Colon (tissue), 2 donors: ENCODE measurements around the gene CFAP90.

Experiments
- FAIRE-seq: peaks from 2 replicates; lab custom pipeline; 2012; peaks lifted over from hg19 to GRCh38; lab: Jason Lieb, UNC
- donor health status: control.
- donor health status: control.

The CFAP90 gene, protein sequence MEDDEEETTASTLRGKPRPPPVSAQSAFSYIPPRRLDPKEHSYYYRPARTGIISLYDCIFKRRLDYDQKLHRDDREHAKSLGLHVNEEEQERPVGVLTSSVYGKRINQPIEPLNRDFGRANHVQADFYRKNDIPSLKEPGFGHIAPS

DNA sequence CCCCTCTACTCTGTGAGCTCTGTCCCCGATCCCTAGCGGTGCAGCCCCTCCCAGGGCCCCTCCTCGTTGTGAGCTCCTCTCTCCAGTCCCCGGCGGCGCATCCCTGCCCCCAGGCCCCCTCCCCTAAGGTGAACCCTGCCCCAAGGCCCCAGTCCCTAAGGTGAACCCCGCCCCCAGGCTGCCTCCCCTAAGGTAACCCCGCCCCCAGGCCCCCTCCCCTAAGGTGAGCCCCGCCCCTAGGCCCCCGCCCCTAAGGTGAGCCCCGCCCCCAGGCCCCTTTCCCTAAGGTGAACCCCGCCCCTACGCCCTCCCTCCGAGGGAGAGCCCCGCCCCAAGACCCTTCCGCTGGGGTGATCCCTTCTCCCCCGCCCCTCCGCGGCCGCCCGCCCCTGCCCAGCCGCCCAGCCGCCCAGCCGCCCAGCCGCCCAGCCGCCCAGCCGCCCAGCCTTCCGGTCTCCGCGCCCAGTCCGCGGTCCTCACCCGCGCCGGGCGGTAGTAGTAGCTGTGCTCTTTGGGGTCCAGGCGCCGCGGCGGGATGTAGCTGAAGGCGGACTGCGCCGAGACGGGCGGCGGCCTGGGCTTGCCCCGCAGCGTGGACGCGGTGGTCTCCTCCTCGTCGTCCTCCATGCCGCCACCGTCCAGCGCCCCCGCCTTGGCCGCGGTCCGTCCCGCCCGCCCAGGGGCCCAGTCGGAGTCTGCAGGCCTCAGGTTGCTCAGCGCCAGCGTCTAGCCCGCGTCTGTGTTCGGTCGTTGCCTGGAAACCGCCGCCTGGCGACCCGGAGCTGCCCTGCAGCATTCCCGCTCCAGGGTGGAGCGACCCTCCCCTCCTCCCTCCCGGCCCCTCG lies at the start of gene CFAP90:
Gene CFAP90 (minus strand): TSS at position 739 of the 845 bp plus-strand sequence. CDS start 112 bp downstream, at position 627.
- FAIRE-seq, result no peak

DNA sequence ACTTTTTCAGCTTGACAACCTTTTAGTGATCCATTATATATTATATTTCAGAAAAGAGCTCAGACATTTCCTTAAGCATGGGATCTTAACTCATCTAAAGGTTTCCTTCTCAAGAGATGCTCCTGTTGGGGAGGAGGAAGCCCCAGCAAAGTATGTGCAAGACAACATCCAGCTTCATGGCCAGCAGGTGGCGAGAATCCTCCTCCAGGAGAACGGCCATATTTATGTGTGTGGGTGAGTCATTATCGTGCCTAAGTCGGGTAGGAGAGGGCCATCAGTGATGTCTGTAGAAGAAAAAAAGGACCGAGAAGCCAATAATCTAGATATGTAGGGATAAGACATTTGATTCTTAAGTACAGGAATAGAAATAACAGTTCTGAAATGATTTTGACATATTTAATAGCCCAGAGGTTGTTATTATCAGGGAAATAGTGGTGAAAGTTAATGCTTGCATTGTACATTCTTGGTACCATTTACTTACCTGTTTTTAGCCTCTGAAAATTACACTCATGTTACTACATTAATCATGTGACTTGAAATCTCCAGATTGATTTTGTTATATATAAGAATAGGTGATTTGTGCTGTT lies 46.2 kb upstream of the CFAP90 start:
- FAIRE-seq, result no peak

DNA sequence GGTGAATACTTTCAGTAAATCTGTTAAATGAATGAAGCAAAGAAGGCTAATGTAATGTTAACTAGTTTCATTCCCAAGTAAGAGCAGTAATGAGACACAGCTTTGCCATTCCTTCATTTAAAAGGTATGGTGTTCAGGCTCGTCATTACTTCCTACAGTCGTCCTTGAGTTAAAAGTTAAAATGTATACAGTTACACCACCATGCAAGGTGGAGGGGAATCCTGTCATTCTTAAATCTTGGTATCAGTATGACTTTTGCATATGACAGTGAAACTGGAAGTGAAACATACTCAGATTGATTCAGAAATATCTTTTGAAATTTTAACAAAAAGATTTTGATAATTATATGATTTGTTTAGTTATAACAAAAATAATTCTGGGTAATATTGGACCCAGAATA lies 43.9 kb upstream of the CFAP90 start:
- FAIRE-seq, result no peak

DNA sequence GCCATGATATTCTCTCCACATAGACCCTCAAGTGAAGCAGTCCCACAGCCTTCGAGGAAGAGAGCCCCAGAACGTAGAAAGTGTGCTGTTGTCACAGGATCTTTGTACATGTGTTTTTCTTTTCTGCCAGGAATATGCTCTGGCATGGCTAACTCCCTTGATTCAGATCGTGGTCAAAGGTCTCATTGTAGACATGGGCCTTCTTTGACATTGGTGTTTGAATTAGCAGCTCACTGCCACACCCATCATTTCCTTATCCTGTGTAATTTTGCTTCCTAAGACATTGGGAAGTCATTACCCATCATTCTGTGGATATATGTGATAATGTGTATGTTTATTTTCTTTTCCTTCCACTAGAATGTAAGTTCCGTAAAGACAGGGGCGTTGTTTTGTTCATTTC lies 43.5 kb upstream of the CFAP90 start:
- FAIRE-seq, result no peak

DNA sequence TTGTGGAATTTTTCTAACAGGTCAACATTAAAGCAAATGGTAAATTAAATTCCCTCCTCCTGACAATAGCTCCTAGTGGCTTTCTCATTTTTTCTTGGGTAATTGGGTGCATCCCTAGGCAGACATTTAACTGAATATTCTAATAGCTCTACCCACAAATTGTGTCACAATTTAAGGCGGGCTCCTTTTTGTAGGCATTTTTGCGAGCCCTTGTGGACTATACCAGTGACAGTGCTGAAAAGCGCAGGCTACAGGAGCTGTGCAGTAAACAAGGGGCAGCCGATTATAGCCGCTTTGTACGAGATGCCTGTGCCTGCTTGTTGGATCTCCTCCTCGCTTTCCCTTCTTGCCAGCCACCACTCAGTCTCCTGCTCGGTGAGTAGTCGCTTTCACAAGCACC lies 38.0 kb upstream of the CFAP90 start:
- FAIRE-seq, result no peak

DNA sequence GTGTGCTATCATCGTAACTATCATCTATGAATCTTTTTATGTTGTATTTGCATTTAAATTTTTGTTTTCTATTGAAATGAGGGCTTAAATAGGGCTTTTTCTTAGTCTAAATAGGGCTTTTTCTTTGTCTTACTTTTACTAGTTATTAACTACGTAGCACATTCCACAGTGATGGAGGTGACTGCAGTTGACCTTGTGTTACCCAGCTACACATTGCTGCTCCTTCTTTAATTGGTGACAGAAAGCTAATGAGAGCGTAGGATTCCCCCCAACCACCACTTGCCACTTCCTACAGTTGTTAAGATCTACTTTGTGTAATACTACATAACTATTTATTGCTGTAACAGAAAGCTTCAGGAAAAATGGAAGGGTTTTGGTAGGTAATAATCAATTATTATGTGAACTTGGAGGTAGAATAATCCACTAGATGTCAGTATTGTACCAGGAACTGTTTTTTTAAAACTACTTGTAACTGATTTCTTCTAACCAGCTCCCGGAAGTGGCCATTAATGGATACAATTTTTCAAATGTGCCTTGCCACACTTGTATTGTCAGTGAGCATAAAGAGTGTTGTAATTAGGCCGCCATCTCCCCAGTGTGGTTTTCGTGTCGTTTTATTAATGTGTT lies 36.0 kb upstream of the CFAP90 start:
- no peak for FAIRE-seq

DNA sequence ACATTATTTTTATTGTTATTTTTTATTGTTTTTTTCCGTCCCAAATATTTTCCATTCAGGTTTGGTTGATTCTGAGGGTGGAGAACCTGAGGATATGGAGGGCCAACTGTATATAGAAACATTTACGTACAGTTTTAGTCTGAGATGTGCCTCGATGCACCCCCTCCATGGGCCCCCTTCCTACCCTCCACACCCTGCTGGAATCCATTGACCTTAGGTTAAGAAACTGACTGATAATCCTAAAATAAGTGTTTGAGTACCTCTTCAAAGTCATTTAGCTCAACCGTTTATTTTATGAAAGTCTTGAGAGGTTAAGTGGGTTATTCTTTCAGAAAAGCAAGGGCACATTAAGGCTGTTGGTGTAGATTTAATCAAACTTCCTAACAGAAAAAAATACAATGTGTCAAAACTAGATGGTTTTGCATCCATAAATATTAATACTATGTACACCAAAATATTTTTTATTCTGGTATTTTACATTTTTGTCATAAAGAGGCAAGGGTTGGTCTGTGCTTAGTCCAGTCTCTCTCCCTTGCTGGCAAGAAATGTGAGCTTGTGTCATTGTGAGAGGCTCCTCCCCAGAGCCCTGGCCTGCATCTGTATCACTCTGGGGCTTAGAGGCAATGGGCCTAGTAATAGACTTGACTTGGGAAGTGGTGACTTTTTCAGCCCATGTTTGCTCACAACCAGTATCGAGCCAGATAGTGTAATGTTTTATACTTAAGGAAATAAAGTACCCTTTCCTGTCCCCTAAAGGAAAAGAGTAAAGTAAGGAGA lies 33.7 kb upstream of the CFAP90 start:
- FAIRE-seq, result no peak

DNA sequence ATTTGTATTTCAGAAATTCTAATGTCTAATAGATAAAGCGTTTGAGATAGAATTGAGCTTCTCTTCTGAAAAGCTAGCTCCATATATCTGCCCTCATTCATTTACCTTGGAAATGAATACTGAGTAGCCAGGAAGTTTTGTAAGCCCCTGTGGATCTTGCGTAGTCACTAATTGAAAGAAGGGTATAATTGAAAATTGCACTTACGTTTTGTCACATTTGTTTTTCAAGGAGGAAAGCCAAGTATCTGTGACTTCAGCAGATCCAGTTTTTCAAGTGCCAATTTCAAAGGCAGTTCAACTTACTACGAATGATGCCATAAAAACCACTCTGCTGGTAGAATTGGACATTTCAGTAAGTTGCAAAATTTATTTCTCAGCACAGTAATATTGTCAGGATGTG lies 32.0 kb upstream of the CFAP90 start:
- FAIRE-seq, result no peak

DNA sequence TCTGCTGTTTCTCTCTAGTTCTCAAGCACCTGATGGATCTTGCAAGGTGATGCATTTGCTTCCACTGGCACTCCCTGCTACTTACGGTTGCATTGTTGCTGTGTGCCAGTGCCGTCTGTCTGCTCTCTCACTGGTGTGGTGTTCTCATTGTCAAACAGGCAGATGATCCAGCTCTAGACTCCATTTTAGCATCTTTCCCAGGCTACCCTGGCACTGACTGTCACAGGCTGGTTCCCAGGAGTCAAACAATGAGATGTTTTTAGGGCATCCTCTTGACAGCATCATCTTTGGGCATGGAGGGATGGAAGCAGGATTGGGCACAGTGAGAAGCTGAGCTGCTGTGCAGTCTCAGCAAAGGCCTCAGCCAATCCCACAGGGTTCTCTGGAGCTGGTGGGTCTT lies 30.9 kb upstream of the CFAP90 start:
- no peak for FAIRE-seq

DNA sequence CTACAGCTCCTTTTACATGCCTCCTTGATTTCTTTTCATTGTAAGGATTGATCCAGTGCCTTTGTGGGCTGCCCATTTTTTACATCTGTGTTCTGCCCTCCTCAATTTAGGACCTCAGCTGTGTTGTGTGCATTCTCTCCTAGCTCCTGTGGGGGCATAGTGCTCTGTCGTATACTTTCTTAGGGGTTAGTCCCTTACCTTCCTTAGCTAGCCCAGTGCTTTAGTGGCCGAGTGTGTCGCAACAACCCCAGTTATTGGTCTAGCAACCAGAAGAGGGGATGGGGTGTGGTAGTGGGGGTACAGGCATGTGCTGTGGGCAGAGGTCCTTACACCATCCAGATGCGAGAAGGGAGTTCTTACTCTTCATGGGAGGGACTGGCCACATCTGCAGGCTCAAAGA lies 30.2 kb upstream of the CFAP90 start:
- no peak for FAIRE-seq

DNA sequence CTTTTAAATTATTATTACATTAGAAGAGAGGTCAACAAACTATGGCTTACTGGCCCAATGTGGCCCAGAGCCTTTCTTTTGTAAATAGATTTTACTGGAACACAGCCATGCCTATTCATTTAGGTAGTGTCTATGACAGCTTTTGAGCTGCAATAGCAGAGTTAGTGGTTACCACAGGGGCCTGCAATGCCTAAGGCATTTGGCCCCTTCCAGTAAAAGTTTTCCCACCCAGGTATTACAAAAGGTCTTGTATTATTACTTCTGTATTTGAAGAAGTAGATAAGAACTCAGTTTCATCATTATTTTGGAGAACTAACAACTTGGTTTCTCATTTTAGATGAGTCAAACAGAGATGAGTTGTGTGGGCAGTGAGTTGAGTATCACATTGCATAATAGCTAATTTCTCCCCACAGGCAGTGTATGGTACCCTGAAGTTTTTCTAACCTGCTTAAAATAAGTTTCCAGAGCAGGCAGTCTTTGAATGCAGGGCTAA lies 27.5 kb upstream of the CFAP90 start:
- no peak for FAIRE-seq

DNA sequence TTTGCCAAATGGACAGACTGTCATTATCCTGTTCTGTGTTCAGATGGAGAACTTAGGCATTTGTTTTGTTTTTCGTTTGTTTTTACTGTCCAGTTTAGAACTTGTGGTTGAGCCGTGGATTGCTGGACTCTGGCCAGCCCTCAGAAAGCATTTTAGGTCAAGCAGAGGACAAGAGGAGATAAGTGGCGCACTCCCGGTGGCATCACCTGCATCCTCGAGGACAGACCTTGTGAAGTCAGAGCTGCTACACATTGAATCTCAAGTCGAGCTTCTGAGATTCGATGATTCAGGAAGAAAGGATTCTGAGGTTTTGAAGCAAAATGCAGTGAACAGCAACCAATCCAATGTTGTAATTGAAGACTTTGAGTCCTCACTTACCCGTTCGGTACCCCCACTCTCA lies 26.9 kb upstream of the CFAP90 start:
- no peak for FAIRE-seq

DNA sequence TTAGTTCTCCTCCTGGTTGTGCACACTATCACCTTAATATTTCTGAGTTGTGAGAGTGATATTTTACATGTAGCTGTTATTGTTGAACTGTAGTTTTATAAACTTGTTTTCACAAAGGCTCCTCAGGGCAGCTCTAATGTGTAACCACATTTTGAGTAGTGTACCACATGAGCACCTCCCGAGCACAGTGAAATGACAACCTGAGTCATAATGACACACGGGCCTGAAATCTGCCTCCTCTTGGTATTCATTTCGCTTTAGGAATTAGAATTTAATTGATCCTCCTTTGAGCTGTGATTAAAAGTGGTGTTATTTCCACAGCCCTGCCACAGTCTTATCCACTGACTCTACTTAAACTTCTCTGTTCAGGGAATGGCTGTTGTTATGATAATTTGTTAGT lies 25.9 kb upstream of the CFAP90 start:
- FAIRE-seq, result no peak

DNA sequence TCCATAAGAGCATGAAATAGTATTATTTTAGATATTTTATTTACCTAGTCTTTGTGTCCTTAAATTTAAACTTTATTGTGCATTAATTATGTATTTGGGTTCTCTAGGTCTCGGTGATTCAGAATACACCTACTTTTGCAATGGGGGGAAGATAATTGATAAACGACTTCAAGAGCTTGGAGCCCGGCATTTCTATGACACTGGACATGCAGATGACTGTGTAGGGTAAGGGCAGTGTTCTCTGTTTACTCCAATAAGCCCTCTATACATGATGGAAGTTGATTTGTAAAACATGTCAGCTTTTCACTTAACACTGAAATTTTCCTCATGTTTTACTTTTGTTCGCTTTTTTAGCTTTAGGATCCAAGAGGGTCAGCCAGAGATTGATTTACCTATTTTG lies 24.2 kb upstream of the CFAP90 start:
- no peak for FAIRE-seq

DNA sequence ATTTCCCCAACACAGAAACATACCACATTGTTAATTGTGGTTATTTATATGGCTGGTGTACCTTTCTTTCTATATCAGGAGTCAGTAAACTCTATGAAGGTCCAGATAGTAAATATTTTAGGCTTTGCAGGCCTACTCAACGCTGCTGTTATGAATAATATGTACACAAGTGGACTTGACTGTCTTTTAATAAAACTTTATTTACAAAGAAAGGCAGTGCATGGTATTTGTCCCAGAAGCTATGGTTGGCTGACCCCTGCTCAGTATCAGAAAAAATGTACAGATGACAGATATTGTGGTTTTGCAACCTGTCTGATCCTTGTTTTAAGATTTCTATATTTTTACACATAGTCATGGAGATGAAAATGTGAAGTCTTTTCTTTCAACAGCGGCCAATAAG lies 23.7 kb upstream of the CFAP90 start:
- FAIRE-seq, result no peak

DNA sequence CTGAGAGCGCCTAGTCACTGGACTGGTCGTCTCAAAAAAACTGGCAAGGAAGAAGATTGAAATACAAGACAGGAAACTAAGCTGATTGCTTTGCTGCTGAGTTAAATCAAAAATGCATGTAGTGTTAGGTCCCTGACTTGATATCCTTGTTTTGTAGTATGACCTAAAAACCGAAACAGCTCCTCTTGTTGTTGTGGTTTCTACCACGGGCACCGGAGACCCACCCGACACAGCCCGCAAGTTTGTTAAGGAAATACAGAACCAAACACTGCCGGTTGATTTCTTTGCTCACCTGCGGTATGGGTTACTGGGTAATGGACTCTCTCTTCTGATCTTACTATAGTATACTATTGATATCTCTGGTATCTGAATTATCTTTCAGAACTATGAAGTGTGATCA lies 22.3 kb upstream of the CFAP90 start:
- FAIRE-seq, result no peak

DNA sequence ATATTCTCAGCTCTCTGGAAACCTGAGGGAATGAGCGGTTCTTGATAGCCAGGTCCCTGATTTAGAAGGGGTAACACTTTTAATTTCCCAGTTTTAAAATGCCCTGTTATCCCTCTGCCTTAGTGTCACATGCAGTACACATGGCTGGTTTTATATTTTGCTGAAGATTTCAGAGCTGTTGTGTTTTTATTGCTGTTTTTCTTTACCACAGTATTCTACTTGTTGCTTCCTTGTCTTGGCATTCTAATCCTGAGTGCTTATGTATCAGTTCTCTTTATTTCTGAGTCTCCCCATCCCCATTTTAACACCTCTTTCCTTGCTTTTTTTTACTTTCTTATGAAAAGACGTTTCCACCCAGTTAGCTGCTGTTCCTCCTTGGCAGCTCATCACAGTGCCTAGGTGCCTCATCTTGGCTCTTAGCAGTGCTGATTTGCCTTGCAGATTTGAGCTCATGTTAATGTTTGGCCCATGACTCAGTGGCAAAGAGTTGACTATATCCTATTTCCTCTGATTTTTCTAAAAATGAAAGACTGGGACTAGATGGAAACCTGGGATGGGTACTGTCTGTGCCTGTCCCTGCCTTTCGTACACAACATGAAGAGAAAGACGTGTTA lies 21.7 kb upstream of the CFAP90 start:
- no peak for FAIRE-seq

DNA sequence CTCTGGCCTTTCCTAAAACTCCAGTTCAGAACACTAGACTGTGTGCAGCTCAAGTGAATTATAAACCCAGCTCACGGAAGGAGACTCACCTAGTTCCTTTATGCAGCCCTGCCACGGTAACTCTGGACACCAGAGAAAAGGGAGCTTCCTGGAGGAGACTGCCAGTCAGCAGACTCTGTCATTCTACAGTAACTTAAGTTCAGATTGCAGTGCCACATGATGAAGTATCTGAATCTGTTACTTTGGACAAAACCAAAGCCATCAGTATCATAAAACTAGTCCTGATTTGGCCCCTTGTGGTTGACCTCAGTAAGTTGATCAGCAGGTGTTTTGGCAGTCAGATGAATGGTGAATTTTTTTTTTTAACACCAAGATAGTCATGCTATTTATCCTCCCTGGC lies 20.7 kb upstream of the CFAP90 start:
- FAIRE-seq, result no peak

DNA sequence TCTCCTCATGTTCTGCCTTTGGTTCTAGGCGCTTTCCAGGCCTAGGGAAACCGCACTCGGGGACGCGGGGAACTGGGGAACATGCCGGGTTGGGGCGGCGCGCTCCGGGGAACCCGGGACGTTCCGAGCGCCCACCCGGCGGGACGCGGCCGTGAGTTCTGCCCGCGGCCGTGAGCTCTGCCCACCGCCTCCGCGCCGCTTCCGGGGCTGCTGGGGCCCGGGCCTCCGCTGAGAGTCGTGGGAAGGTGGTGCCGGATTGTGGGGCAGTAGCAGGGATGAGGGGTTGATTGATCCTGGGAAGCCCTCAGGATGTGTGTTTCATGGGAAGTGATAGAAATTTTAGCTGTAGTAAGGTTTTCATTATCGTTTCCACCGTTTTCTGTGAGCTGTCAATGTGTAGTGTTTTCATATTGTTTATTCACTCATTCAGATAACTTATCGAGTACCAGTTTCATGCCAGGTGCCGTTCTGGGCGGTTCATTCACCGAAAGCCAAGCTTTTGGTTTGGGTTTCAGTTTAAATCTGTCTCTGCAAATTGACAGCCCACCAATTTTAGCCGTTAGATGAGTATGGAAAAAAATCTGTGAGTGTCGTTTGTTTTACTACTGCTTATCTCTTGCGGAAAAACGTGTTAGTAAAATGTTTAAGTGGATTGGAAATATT lies 18.7 kb upstream of the CFAP90 start:
- FAIRE-seq, result no peak

DNA sequence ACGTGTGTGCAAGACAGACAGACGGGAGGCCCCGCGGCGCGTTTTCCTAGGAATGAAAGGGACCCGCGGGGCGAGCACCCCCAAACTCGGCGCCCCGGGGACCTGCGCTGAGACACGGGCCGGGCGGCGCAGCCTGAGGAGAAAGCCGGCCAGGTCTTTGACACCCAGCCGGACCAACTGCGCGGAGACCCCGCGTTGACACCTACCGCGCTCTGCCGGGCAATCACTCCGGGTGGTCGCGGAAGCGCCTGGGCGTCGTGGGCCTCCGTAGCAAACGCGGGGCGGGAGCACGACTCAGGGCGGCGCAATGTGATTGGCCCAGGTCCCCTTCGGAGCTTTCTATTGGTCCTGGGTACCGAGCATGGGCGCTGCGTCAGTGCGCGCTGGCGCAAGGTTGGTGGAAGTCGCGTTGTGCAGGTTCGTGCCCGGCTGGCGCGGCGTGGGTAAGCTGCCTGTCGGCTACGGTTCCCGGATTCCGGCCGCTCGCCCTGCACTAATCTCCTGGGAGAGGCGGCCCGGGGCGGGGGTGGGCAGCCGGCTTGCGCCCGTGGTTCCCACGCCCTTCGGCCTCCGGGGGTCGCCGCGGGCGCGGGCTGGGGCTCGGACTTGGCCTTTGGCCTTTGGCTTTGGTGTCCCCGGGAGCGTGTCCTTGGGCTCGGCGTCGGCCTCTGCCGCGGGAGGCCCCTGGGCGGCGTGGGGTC lies 18.0 kb upstream of the CFAP90 start, which contains the start of the genes FASTKD3 and MTRR:
Gene FASTKD3 (minus strand): TSS at position 259 of the 701 bp plus-strand sequence. CDS start 948 bp downstream, outside the sequence.
Gene MTRR (plus strand): TSS at position 376 of the 701 bp plus-strand sequence. CDS start 1,647 bp downstream, outside the sequence.
- no peak for FAIRE-seq
